OCI-LY1 (cell line): ENCODE data around the gene TPST2.

Experiments used
- H2AFZ ChIP-seq: fragments of 200-600 bp; sonication (generic), shearing (Covaris generic); 2 replicates; pipeline ENCODE4 v1.6.0; 2014; ENCODE audit warnings: antibody characterized with exemption, mild to moderate bottlenecking, low read length
- H3F3A ChIP-seq: fragments of 200-600 bp; sonication (generic), shearing (Covaris generic); 2 replicates; pipeline ENCODE4 v1.6.0; 2014; ENCODE audit warnings: mild to moderate bottlenecking, antibody characterized with exemption, low read length, moderate library complexity; ENCODE audit not compliant: insufficient read depth
- H3K27ac ChIP-seq: fragments of 200-600 bp; sonication (generic); 2 replicates; pipeline ENCODE4 v1.5.1; 2014; ENCODE audit warnings: low read length, mixed run types, mild to moderate bottlenecking, low read depth; ENCODE audit not compliant: poor library complexity, severe bottlenecking
- H3K27me3 ChIP-seq: fragments of 200-600 bp; sonication (generic); 2 replicates; pipeline ENCODE4 v1.6.0; 2014; ENCODE audit warnings: antibody characterized with exemption, mild to moderate bottlenecking, low read length, moderate library complexity; ENCODE audit not compliant: insufficient read depth
- H3K36me3 ChIP-seq: fragments of 200-600 bp; sonication (generic); 2 replicates; pipeline ENCODE4 v1.6.1; 2014; ENCODE audit warnings: mild to moderate bottlenecking, antibody characterized with exemption, low read length, moderate library complexity, mixed read lengths; ENCODE audit not compliant: insufficient read depth
- H3K4me1 ChIP-seq: fragments of 200-600 bp; sonication (generic); 2 replicates; pipeline ENCODE4 v1.5.1; 2014; ENCODE audit warnings: mild to moderate bottlenecking, low read length, moderate library complexity; ENCODE audit not compliant: insufficient read depth, severe bottlenecking
- H3K4me2 ChIP-seq: fragments of 200-600 bp; sonication (generic), shearing (Covaris generic); 2 replicates; pipeline ENCODE4 v1.6.1; 2014; ENCODE audit warnings: low read length
- H3K4me3 ChIP-seq: fragments of 200-600 bp; sonication (generic); 2 replicates; pipeline ENCODE4 v1.5.1; 2014; ENCODE audit warnings: low read length, low read depth, mild to moderate bottlenecking, mixed read lengths; ENCODE audit not compliant: poor library complexity, severe bottlenecking
- H3K79me2 ChIP-seq: fragments of 200-600 bp; shearing (Covaris generic); 2 replicates; pipeline ENCODE4 v1.6.1; 2016; ENCODE audit warnings: mixed run types, low read length, mixed read lengths; ENCODE audit not compliant: insufficient read depth
- H3K9ac ChIP-seq: fragments of 200-600 bp; sonication (generic), shearing (Covaris generic); 2 replicates; pipeline ENCODE4 v1.6.1; 2014; ENCODE audit warnings: mild to moderate bottlenecking, low read length, mixed read lengths
- H3K9me2 ChIP-seq: fragments of 200-600 bp; sonication (generic), shearing (Covaris generic); 2 replicates; pipeline ENCODE4 v1.6.1; 2014; ENCODE audit warnings: low read depth, mild to moderate bottlenecking, low read length, mixed read lengths
- H3K9me3 ChIP-seq: fragments of 200-600 bp; shearing (Covaris generic); 2 replicates; pipeline ENCODE4 v1.6.1; 2014; ENCODE audit warnings: low read length, mixed read lengths
- H4K20me1 ChIP-seq: fragments of 200-600 bp; sonication (generic), shearing (Covaris generic); 2 replicates; pipeline ENCODE4 v1.6.0; 2016; ENCODE audit warnings: mild to moderate bottlenecking, low read length; ENCODE audit not compliant: insufficient read depth
- CTCF ChIP-seq: fragments of 200-600 bp; sonication (generic), shearing (Covaris generic); IDR thresholded peaks from 2 replicates; pipeline ENCODE4 v1.5.1; 2017; ENCODE audit warnings: mild to moderate bottlenecking, antibody characterized with exemption, low read length, moderate library complexity, mixed read lengths
- EZH2 ChIP-seq: fragments of 200-600 bp; sonication (generic), shearing (Covaris generic); IDR thresholded peaks from 2 replicates; pipeline ENCODE4 v1.8.0; 2017; ENCODE audit warnings: borderline replicate concordance, mixed run types, mild to moderate bottlenecking, antibody characterized with exemption, low read length, moderate library complexity, mixed read lengths

Gene TPST2

GRCh38 chr22:26514419-26515161, 75.3 kb downstream of the TPST2 start:
- Histone ChIP-seq H3K36me3 (peaks cover 13% of the 10 kb centered on the region; the same call in 1 of the 2 replicates), H2AFZ (no peak overlapping the region), H3K4me2 (peak overlapping the region; percentile 85), H3K4me3 (peak overlapping the region; percentile 86), H3K4me1 (peaks cover 31% of the 10 kb centered on the region), H3K9ac (no peak overlapping the region), H3K27me3 (no peaks in the 10 kb centered on the region), H3K79me2 (peaks cover 16% of the 10 kb centered on the region), H3K9me3 (no peaks in the 10 kb centered on the region), H4K20me1 (no peaks in the 10 kb centered on the region), H3F3A (no peaks in the 10 kb centered on the region), H3K9me2 (no peaks in the 10 kb centered on the region), H3K27ac (no peak overlapping the region)
- TF ChIP-seq CTCF (no peak), EZH2 (no peak)

GRCh38 chr22:26513838-26514237, 76.1 kb downstream of the TPST2 start:
- Histone ChIP-seq H3K4me2 (peak overlapping the region; percentile 85), H3K9ac (peak overlapping the region; percentile 79; the same call in 1 of the 2 replicates), H3K27me3 (no peaks in the 10 kb centered on the region), H3K4me3 (peak overlapping the region; percentile 86), H4K20me1 (no peaks in the 10 kb centered on the region), H3K9me3 (no peaks in the 10 kb centered on the region), H3K4me1 (peaks cover 31% of the 10 kb centered on the region), H2AFZ (no peak overlapping the region), H3K36me3 (peaks cover 21% of the 10 kb centered on the region), H3F3A (no peaks in the 10 kb centered on the region), H3K79me2 (peaks cover 16% of the 10 kb centered on the region), H3K27ac (no peak overlapping the region), H3K9me2 (no peaks in the 10 kb centered on the region)
- TF ChIP-seq EZH2 (no peak), CTCF (no peak)

- Histone ChIP-seq H3K27me3 (no peaks in the 10 kb centered on the region), H3K9me2 (no peaks in the 10 kb centered on the region), H3K4me1 (peaks cover 31% of the 10 kb centered on the region), H3F3A (no peaks in the 10 kb centered on the region), H3K4me3 (peak within 1 kb of the TSS; percentile 86), H3K36me3 (peaks cover 32% of the 10 kb centered on the region), H3K79me2 (peaks cover 16% of the 10 kb centered on the region), H3K27ac (no peak within 1 kb of the TSS), H3K4me2 (peak within 1 kb of the TSS; percentile 85), H3K9me3 (no peaks in the 10 kb centered on the region), H3K9ac (peak within 1 kb of the TSS; percentile 79), H4K20me1 (no peaks in the 10 kb centered on the region), H2AFZ (no peak within 1 kb of the TSS)
- no peak for TF ChIP-seq EZH2
- no peak for TF ChIP-seq CTCF
Measured at GRCh38 chr22:26512149-26512793, 77.7 kb downstream of the TPST2 start, which contains the start of gene TFIP11. TSS of gene TFIP11 (minus strand) at chr22:26512473. CDS start at chr22:26510272, 2,201 bp downstream.
